Nucleus accumbens (tissue), 56 donors: ENCODE data around the gene ELOB.
"Not testable (repeated sequence)": the region's sequence is repeated elsewhere in the genome, so short reads cannot be mapped to it uniquely, and the experiment has no call there.

Source experiments
- DNase-seq, 56 donors: peaks; one replicate each; lab custom pipeline; 2025; lab: John Stamatoyannopoulos, UW

Gene ELOB

GRCh38 chr16:2736476-2737237 lies 40.4 kb downstream of the ELOB start:
- no peak for DNase-seq

GRCh38 chr16:2734844-2735515 lies 42.1 kb downstream of the ELOB start:
- DNase-seq, result no peak

GRCh38 chr16:2728034-2728433 lies 49.0 kb downstream of the ELOB start:
- no peak for DNase-seq

DNA sequence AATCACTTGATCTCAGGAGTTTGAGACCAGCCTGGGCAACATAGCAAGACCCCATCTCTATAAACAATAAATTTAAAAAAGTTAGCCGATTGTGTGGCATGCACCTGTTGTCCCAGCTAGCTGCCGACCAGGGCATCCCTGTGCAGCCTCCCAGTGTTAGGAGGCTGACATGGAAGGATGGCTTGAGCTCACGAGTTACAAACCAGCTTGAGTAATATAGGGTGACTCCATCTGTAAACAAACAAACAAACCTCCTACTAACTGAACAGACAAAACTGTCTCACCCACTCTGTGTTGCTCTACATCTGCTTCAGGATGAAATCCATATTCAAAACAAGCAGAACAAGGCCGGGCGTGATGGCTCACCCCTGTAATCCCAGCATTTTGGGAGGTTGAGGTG lies 50.2 kb downstream of the ELOB start:
- DNase-seq, result no peak

GRCh38 chr16:2724816-2725348 lies 52.2 kb downstream of the ELOB start:
- no peak for DNase-seq

DNA sequence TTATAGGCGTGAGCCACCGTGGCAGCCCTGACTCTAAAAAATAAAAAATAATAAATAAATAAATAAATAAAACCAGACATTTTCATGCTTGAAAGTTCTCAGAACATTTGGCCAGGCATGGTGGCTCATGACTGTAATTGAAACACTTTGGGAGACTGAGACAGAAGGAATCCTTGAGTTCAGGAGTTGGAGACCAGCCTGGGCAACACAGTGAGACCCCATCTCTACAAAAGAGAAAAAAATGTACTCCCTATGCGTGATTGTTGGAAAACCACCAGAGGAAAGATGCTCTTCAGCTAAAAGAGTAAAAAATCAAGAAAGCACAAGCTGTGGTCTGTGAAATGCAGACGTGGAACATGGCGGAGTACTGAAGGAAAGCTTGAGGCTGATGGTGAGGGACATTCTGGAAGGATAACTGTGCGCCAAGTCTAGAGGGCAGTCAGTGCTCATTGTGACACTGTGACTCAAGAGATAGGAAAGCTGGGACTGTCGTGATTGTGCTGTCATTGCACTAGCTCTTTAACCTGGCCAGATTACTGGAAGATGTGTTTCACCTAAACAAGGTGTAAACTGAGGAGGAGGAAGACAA lies 52.9 kb downstream of the ELOB start:
- no peak for DNase-seq

- DNase-seq, result not testable (repeated sequence)
Observed at GRCh38 chr16:2721634-2722173, 55.4 kb downstream of the ELOB start.
